Right atrium auricular region (tissue), 2 donors: ENCODE measurements around the gene FGF18. TPM values are rescaled to one million over a fixed set of nuclear protein-coding genes. Genes with fewer than 3 reads are reported as not detected.

ENCODE experiments used
- DNase-seq: peaks from one replicate; pipeline ENCODE4 v3.0.0-alpha.2; 2019; ENCODE audit warnings: low spot score
- H3K27ac ChIP-seq, 2 donors: fragments of 200-600 bp; sonication (generic); 1 replicate in 1 of 2; 2 replicates in 1 of 2; pipeline ENCODE4 v1.5.1; 2016 to 2019
- H3K27me3 ChIP-seq, 2 donors: fragments of 200-600 bp; sonication (generic); one replicate each; pipeline versions ENCODE4 v1.5.1 to v1.6.0; 2017 to 2019
- H3K36me3 ChIP-seq: fragments of 200-600 bp; sonication (generic); one replicate; pipeline ENCODE4 v1.5.1; 2016
- H3K4me1 ChIP-seq, 2 donors: fragments of 200-600 bp; sonication (generic); one replicate each; pipeline versions ENCODE4 v1.5.1 to v1.6.0; 2017 to 2019
- H3K4me3 ChIP-seq, 2 donors: fragments of 200-600 bp; sonication (generic); 1 replicate in 1 of 2; 2 replicates in 1 of 2; pipeline ENCODE4 v1.5.1; 2017 to 2019; ENCODE audit warnings: mild to moderate bottlenecking in 1 of 2, moderate library complexity in 1 of 2
- H3K9me3 ChIP-seq, 2 donors: fragments of 200-600 bp; sonication (generic); one replicate each; pipeline ENCODE4 v1.5.1; 2019
- total RNA-seq, 2 donors: library from RNA; depleted of rRNA; stranded (reverse); fragments of >200 nt; gene quantifications; one replicate each; pipeline ENCODE4 v1.1.0, GENCODE V29; 2016
- TF ChIP-seq, protein P1 (sequence below), 2 donors: fragments of 200-600 bp; sonication (generic); IDR thresholded peaks; one replicate each; pipeline ENCODE4 v1.5.1; 2019; ENCODE audit warnings: antibody characterized with exemption in 2 of 2

The FGF18 gene
- total RNA-seq, 2 donors from 2014 or later = 2.2 to 2.7 TPM

DNA sequence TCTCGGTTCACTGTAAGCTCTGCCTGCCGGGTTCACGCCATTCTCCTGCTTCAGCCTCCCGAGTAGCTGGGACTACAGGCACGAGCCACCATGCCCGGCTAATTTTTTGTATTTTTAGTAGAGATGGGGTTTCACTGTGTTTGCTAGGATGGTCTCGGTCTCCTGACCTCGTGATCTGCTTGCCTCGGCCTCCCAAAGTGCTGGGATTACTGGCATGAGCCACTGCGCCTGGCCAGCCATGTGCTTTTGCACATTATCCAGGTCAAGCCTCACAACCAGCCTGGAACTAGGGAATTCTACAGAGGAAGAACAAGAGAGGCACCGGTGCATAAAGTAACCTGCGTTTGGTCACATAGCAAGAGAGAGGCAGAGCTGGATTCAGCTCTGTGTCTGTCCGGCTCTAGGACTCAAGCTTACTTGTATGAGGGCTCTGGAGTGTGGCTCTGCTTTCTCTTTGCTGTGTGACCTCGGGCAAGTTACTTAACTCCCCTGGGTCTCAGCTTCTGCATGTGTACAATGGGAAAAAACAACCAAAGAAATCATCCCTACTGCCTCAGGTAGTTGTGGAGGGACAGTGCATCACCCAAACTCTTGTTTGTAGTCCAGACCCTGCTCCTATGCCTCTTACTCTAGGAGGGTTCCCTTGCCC, 6.3 kb downstream of the FGF18 start:
- peak; percentile 55 for DNase-seq
- Histone ChIP-seq H3K36me3 (no peaks in the 10 kb centered on the region), H3K27ac (no peak overlapping the region), H3K4me1 (peaks cover 0 to 12% of the 10 kb centered on the region in 2 donors), H3K27me3 (no peaks in the 10 kb centered on the region), H3K9me3 (no peaks in the 10 kb centered on the region), H3K4me3 (no peak overlapping the region)
- TF ChIP-seq, protein P1, sequence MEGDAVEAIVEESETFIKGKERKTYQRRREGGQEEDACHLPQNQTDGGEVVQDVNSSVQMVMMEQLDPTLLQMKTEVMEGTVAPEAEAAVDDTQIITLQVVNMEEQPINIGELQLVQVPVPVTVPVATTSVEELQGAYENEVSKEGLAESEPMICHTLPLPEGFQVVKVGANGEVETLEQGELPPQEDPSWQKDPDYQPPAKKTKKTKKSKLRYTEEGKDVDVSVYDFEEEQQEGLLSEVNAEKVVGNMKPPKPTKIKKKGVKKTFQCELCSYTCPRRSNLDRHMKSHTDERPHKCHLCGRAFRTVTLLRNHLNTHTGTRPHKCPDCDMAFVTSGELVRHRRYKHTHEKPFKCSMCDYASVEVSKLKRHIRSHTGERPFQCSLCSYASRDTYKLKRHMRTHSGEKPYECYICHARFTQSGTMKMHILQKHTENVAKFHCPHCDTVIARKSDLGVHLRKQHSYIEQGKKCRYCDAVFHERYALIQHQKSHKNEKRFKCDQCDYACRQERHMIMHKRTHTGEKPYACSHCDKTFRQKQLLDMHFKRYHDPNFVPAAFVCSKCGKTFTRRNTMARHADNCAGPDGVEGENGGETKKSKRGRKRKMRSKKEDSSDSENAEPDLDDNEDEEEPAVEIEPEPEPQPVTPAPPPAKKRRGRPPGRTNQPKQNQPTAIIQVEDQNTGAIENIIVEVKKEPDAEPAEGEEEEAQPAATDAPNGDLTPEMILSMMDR (IDR thresholded peaks at IDR 0.05) = no peak

DNA sequence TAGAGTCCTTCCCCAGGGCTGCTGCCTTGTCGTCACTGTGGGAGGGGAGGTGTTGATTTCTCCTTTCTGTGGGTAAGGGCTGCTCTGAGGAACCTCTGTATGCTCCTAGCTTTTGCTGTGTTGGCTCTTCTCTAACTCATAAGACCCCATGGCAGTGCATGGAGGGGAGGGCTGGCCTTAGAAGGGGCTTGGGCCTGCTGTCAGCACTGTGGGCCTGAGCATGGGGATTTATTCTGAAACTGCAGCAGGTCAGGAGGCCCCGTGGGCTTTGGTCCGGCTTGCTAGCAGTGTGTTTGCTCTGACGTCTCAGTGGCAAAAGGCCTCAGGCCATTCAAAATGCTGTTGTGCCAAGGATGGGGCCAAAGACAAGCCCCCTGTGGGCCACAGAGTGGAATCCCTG, 6.8 kb downstream of the FGF18 start:
- H3K27me3 ChIP-seq = no peaks in the 10 kb centered on the region
- peaks cover 0 to 7% of the 10 kb centered on the region in 2 donors for H3K4me1 ChIP-seq
- H3K27ac ChIP-seq = no peak overlapping the region

DNA sequence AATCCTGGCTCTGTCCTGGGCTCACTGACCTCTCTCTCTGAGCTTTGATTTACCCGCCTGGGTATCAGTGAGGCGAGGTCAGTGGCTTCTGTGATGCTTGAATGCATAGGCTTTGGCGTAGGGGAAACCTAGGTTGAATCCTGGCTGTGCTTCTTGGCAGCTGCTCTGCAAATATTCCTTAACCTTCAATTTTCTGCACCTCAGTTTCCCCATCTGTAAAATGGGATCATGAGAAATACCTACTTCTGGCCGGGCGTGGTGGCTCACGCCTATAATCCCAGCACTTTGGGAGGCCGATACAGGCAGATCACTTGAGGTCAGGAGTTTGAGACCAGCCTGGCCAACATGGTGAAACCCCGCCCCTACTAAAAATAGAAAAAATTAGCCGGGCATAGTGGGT, 7.2 kb downstream of the FGF18 start:
- Histone ChIP-seq H3K9me3 (no peaks in the 10 kb centered on the region), H3K4me3 (no peak overlapping the region), H3K27me3 (no peaks in the 10 kb centered on the region), H3K27ac (no peak overlapping the region), H3K4me1 (peaks cover 0 to 3% of the 10 kb centered on the region in 2 donors), H3K36me3 (no peaks in the 10 kb centered on the region)
- TF ChIP-seq, protein P1 (IDR thresholded peaks at IDR 0.05) = no peak
- DNase-seq = no peak

More for the DNA sequence above, 6.8 kb downstream of the FGF18 start:
- H3K9me3 ChIP-seq = no peaks in the 10 kb centered on the region
- no peak overlapping the region for H3K4me3 ChIP-seq
- TF ChIP-seq, protein P1 (IDR thresholded peaks at IDR 0.05) = no peak
- peak; percentile 46 for DNase-seq
- H3K36me3 ChIP-seq = no peaks in the 10 kb centered on the region

DNA sequence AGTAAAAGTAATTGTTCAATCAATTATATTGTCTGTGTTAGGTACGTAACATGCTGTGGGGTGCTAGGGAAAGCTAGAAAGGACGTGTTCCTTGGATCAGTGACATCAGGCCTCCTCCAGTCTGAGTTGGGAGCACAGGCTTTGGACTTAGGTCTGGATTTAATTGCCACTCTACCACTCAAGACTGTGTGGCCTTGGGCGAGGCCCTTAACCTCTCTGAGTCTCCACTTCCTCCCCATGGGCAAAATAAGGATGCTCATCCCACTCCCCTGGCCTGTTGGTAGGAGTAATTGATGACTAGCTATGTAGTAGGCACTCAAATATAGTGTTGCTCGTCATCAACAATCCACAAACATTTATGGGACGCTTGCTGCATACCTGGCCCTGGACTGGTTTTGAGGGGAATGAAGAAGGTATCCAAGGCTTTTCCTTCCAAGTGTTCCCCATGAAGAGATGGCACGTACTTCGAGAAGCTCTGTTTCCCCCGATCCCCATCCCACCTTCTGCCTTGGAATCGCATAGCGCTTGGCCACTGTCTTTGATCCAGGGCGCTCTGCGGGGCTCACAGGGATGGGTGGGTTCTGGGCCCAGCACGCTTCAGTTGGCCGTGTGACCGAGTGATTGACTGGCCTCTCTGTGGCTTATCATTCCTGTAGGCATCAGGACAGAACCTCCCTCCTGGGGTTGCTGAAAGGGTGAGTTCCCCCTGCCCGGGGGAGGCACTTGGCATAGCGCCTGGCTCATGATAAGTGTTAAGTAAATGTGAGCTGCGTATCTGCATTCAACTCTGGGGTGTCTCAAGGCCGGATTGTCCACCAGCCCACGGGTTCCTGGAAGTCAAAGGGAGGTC, 8.1 kb downstream of the FGF18 start:
- Histone ChIP-seq H3K4me3 (no peak overlapping the region), H3K4me1 (no peaks in the 10 kb centered on the region), H3K9me3 (no peaks in the 10 kb centered on the region), H3K27me3 (no peaks in the 10 kb centered on the region), H3K36me3 (no peaks in the 10 kb centered on the region), H3K27ac (no peak overlapping the region)
- DNase-seq = peak; percentile 9
- TF ChIP-seq, protein P1 (IDR thresholded peaks at IDR 0.05) = no peak

DNA sequence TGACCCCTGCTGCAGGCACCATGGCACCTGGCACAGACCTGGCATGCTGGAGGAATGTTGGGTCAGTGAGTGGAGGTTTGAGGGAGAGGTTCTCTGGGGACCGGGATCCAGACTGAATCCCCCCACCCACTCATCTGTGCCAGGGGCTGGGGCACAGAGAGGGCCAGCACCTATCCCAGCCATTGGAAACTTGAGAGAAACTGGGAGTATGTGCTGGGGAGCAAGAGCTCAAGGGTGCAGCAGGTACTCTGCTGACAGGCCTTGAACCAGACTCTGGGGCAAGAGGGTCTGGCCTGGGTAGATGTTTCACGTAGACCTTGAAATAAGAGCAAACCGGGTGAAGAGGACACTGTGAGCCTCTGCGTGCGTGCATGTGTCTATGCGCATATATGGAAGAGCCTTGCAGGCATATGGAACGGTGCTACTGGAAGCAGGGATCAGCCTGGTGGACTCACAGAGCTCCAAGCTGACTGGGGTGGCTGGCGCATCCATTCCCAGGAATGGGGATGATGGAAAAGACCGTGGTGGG, 8.8 kb downstream of the FGF18 start:
- H3K27me3 ChIP-seq = no peaks in the 10 kb centered on the region
- no peaks in the 10 kb centered on the region for H3K9me3 ChIP-seq
- no peaks in the 10 kb centered on the region for H3K4me1 ChIP-seq
- no peak overlapping the region for H3K4me3 ChIP-seq
- TF ChIP-seq, protein P1 (IDR thresholded peaks at IDR 0.05) = no peak
- H3K36me3 ChIP-seq = no peaks in the 10 kb centered on the region
- DNase-seq = no peak
- no peak overlapping the region for H3K27ac ChIP-seq
